Hepatic stellate cell (primary cell): ENCODE results near the gene MFAP3L.
A peak's percentile ranks its signal among the peaks of the same experiment; 100 is the strongest.

Source experiments
- DNase-seq: peaks from one replicate; pipeline ENCODE4 v3.0.0; 2011; ENCODE audit warnings: low spot score

The MFAP3L gene

GRCh38 chr4:170017252-170017651 lies 8.9 kb downstream of the MFAP3L start:
- DNase-seq: no peak

- no peak for DNase-seq
Observed at GRCh38 chr4:170015285-170015684, 10.9 kb downstream of the MFAP3L start.

DNA sequence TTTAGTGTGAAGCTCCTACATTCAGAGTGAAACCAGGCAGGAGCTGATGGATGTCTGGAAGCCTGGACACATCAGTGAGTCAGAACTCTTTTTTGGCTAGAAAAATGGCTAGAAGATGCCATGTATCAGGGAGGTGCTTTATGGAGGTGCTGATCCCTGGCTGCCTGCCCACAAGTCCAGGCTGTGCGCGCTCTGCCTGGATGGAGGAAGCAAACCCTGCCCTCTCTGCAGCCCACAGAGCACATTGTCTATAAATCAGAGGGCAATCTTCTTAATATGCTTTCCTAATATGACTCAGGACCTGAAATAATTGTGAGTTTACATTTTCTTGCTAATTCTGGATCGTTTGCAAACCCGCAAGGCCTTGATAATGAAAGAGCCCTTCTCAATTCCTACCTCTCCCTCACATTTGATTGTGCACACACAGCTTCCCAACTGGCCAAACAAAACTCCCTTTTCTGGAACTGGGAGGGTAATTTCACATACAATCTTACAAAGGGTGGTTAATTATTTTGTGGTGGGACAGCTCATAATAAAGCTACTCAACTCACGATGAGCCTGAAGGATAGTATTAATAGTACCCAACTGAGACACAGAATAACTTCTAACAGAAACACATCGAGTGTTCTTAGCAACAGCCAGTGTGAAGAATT lies 11.7 kb downstream of the MFAP3L start:
- DNase-seq: peak; percentile 11

GRCh38 chr4:170012629-170012958 lies 13.6 kb downstream of the MFAP3L start:
- no peak for DNase-seq

- DNase-seq: no peak
Observed at GRCh38 chr4:170011921-170012628, 14.1 kb downstream of the MFAP3L start.

GRCh38 chr4:170009291-170009690 lies 16.9 kb downstream of the MFAP3L start:
- DNase-seq: no peak

GRCh38 chr4:170008801-170009200 lies 17.4 kb downstream of the MFAP3L start:
- no peak for DNase-seq

DNA sequence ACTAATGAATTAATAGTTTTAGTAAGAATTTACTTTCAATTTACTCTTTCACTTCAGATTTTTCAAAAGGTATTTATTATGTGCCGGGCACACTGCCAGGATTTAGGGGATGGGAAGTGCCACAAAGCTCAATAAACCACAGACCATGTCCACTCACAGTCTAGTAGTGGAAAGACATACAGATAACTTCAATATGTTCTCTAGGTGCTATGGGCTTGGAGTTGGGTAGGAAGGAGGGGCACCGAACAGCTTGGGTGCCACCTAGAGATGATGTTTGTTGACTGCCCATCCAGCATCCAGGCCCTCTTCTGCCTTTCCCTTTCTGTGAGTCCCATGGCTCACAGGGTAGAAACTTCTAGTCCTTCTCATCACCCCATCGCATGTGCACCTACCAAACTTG lies 17.8 kb downstream of the MFAP3L start:
- no peak for DNase-seq

DNA sequence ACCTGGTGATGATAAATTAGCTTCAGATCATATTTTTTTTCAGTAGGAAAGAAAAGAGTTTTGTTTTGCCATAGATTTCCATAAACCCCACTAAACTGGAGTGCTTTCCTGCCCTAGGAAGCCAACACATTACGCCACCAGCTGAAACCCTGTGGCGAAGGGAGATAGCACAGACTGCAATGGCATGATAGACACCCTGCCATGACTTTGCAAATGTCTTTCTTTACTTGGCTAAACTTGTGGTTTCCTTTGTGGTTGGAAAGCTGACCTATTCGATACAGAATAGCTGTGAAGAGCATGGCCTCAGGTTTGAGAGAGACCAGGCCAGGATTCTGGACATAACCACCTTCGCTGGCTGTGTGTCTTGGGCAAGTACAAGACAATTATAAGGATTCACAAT lies 19.1 kb downstream of the MFAP3L start:
- DNase-seq: no peak

GRCh38 chr4:170005472-170005871 lies 20.7 kb downstream of the MFAP3L start:
- DNase-seq: no peak

- peak; percentile 27 for DNase-seq
Observed at GRCh38 chr4:170004651-170005295, 21.4 kb downstream of the MFAP3L start.

DNA sequence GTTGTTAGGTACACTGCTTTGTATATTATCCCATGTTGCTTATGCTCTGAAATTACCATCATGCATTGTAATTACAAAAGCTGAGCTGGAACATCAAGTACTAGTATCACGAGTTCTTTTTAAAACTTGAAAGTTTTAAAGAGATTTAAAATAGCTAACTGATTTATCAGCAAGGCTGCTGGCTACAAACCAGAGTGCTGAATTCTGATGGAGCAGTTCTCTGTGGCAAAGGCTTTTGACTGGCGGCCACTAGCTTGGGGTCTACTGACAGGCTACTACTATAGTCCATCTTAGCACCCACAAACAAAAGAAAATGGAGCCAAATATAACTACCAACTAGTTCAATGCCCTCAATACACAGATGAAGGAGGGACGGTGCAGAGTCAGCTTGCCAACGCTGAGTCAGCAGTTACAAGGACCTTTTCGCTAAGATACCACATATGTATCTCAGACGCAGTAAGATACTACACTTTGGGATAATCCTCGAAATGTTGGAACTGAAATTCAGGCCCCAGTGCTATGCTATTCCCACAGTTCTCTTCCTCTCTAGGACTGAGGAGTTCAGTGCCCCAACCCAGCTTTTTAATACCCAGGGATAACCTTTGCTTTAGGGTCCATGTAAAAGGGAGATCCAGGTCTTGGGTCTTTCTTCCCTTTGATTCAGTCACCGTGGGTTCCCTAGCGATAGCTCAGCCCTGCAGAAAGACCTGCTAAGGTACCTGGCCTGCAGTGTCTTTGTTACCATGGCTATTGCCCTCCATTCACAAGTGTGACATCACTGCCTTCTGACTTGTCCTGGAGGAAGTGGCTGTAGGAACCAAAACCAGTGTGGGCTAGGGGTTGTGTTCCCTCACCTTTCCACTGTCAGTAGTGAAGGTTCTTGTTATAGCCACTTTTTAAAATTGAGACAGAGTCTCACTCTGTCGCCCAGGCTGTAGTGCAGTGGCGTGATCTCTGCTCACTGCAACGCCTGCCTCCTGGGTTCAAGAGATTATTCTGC lies 22.8 kb downstream of the MFAP3L start:
- DNase-seq: no peak

GRCh38 chr4:170001745-170002267 lies 24.4 kb downstream of the MFAP3L start:
- no peak for DNase-seq

- DNase-seq: no peak
Observed at GRCh38 chr4:170001011-170001744, 25.0 kb downstream of the MFAP3L start.

GRCh38 chr4:169999923-170000322 lies 26.3 kb downstream of the MFAP3L start:
- DNase-seq: no peak

GRCh38 chr4:169998981-169999380 lies 27.2 kb downstream of the MFAP3L start:
- no peak for DNase-seq

GRCh38 chr4:169996379-169997240 lies 29.6 kb downstream of the MFAP3L start:
- no peak for DNase-seq

- no peak for DNase-seq
Observed at GRCh38 chr4:169993531-169993930, 32.7 kb downstream of the MFAP3L start.

DNA sequence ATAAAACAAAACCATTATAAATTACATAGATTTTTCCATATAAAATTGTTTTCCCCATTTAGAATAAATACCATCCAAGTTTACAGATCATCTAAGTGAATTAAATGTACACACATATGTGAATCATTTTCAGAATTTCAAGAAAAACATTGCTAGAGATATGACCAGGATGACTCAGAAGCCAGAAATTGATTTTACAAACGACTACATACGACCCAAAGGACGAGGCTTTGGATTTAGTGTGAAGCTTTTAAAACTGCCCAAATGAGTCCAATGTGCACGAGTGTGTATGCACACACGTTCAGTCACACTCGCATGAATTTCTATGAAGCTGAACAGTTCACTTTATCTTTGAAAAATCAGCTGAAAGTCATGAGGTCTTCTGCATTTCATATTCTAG lies 37.9 kb downstream of the MFAP3L start:
- DNase-seq: peak; percentile 35
